IPS-20b (cell line): ENCODE data around the gene PDZD8.
"Not testable (repeated sequence)": the region's sequence is repeated elsewhere in the genome, so short reads cannot be mapped to it uniquely, and the experiment has no call there.

Experiments used
- H3K27ac ChIP-seq: one replicate; pipeline ENCODE4 v1.5.1; 2013; ENCODE audit warnings: low read length
- H3K27me3 ChIP-seq: 2 replicates; pipeline ENCODE4 v1.6.1; 2013; ENCODE audit warnings: mild to moderate bottlenecking, low read length, inconsistent platforms; ENCODE audit not compliant: insufficient read depth
- H3K36me3 ChIP-seq: 2 replicates; pipeline ENCODE4 v1.6.1; 2013; ENCODE audit warnings: low read depth, mild to moderate bottlenecking, inconsistent platforms, low read length, moderate library complexity; ENCODE audit not compliant: insufficient read depth
- H3K4me1 ChIP-seq: 2 replicates; pipeline ENCODE4 v1.6.1; 2013; ENCODE audit warnings: mild to moderate bottlenecking, control low read depth, inconsistent platforms, low read length, moderate library complexity; ENCODE audit not compliant: insufficient read depth
- H3K4me3 ChIP-seq: 2 replicates; pipeline ENCODE4 v1.5.1; 2013; ENCODE audit warnings: mild to moderate bottlenecking, low read length, inconsistent platforms
- H3K9ac ChIP-seq: 2 replicates; pipeline ENCODE4 v1.6.1; 2013; ENCODE audit warnings: low read depth, mild to moderate bottlenecking, inconsistent platforms, low read length, moderate library complexity
- H3K9me3 ChIP-seq: 2 replicates; pipeline ENCODE4 v1.6.1; 2013; ENCODE audit warnings: mild to moderate bottlenecking, low read depth, low read length, inconsistent platforms; ENCODE audit not compliant: insufficient read depth

The PDZD8 gene

GRCh38 chr10:117248750-117249465 lies 126.3 kb downstream of the PDZD8 start:
- H3K27ac ChIP-seq, result no peak overlapping the region
- H3K9me3 ChIP-seq, result no peaks in the 10 kb centered on the region
- H3K27me3 ChIP-seq, result peaks cover 21% of the 10 kb centered on the region; the same call in 1 of the 2 replicates
- H3K4me1 ChIP-seq, result no peaks in the 10 kb centered on the region; the same call in 1 of the 2 replicates
- H3K36me3 ChIP-seq, result no peaks in the 10 kb centered on the region
- H3K9ac ChIP-seq, result no peak overlapping the region
- no peak overlapping the region for H3K4me3 ChIP-seq

DNA sequence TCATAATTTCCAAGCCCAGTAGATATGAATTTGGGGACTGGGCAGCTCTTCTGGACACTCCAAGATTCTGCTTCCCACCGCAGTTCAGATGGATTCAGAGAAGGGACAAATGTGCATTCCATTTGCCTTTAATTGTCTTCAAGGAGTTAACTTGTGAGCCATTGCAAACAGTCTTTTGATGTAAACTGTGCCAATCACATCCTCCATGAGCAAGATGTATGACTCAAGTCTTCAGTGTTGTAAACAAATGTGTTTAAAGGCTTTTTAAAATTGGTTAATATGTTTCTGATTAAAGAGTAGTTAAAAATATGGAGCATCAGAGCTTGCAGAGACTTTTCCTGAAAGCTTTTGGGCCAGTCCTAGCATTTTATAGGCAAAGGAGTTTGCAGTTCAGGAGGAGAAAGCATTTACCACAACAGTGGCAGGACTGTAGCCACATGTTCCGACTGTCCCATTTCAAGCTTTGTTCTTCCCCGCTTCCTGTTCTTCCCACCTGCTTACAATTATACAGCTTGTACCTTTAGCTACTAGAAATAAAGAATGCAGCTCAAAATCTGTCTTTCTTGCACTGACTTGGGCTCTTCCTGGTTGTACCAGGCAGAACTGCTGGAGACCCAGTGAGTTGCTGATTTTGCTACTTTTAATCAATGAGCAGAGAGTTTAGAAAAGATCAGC lies 128.1 kb downstream of the PDZD8 start:
- no peaks in the 10 kb centered on the region; the same call in 1 of the 2 replicates for H3K4me1 ChIP-seq
- no peak overlapping the region for H3K9ac ChIP-seq
- no peak overlapping the region for H3K4me3 ChIP-seq
- H3K27ac ChIP-seq, result no peak overlapping the region
- no peaks in the 10 kb centered on the region for H3K9me3 ChIP-seq
- peaks cover 39% of the 10 kb centered on the region for H3K27me3 ChIP-seq
- no peaks in the 10 kb centered on the region for H3K36me3 ChIP-seq

- Histone ChIP-seq H3K9ac (no peak overlapping the region), H3K4me1 (no peaks in the 10 kb centered on the region), H3K27ac (no peak overlapping the region), H3K4me3 (no peak overlapping the region), H3K27me3 (peaks cover 61% of the 10 kb centered on the region), H3K9me3 (no peaks in the 10 kb centered on the region), H3K36me3 (no peaks in the 10 kb centered on the region)
Observed at GRCh38 chr10:117242463-117242832, 132.8 kb downstream of the PDZD8 start.

DNA sequence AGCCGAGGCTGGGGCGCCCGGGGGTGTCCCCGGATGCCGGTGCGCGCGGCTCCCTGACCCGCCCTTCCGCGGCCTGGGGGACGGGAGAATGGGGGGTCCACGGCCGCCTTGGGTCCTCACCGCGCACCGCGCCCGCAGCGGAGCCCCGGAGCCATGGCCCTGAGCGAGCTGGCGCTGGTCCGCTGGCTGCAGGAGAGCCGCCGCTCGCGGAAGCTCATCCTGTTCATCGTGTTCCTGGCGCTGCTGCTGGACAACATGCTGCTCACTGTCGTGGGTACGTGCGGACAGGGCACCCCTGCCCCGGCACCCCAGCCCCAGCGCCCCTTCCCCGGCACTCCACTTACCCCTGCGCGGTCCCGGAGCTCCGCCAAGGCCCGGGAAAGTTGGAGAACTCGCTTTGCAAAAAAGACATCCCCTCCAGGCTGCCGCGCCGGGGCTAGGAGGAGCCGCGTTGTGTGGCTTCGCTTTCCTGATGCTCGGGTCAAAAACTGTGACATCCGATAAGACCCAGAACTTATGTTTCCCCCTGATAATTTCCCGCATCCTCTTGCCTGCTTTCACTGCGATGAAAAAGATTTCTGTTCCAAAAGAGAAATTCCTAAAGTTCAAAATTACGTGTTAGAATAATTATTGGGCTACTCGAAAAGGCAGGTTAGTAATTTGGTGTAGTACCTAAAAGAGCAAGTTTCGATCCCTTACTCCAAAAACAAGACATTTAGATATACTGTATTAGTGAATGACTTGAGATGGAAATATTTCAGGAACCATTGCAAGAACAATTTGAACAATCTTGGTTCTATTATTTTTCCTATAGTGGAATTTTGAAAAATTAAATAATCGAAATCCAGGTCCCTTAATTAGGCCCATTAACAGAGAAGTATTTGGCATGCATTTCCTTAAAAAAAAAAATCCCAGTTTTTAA lies 133.4 kb downstream of the PDZD8 start:
- Histone ChIP-seq H3K9me3 (no peaks in the 10 kb centered on the region), H3K27me3 (peaks cover 61% of the 10 kb centered on the region), H3K4me1 (no peaks in the 10 kb centered on the region), H3K27ac (no peak overlapping the region), H3K36me3 (no peaks in the 10 kb centered on the region), H3K4me3 (peak overlapping the region; percentile 75; the same call in 1 of the 2 replicates), H3K9ac (no peak overlapping the region)

- no peak within 1 kb of the TSS for H3K27ac ChIP-seq
- H3K4me1 ChIP-seq, result no peaks in the 10 kb centered on the region
- H3K9ac ChIP-seq, result peak within 1 kb of the TSS; percentile 41; the same call in 1 of the 2 replicates
- H3K9me3 ChIP-seq, result no peaks in the 10 kb centered on the region
- peaks cover 63% of the 10 kb centered on the region for H3K27me3 ChIP-seq
- H3K4me3 ChIP-seq, result peak within 1 kb of the TSS; percentile 75
- H3K36me3 ChIP-seq, result no peaks in the 10 kb centered on the region
Observed at GRCh38 chr10:117240621-117241529, 134.4 kb downstream of the PDZD8 start, which contains the start of gene SLC18A2. Gene SLC18A2 (plus strand): TSS chr10:117241114. CDS start chr10:117241694, 580 bp downstream.

- peak overlapping the region; percentile 75 for H3K4me3 ChIP-seq
- peak overlapping the region; percentile 41; the same call in 1 of the 2 replicates for H3K9ac ChIP-seq
- no peaks in the 10 kb centered on the region for H3K9me3 ChIP-seq
- H3K27ac ChIP-seq, result no peak overlapping the region
- H3K36me3 ChIP-seq, result no peaks in the 10 kb centered on the region
- no peaks in the 10 kb centered on the region for H3K4me1 ChIP-seq
- H3K27me3 ChIP-seq, result peaks cover 67% of the 10 kb centered on the region
Observed at GRCh38 chr10:117239721-117240620, 135.3 kb downstream of the PDZD8 start.

GRCh38 chr10:117239051-117239450 lies 136.2 kb downstream of the PDZD8 start:
- Histone ChIP-seq H3K4me1 (no peaks in the 10 kb centered on the region), H3K27ac (no peak overlapping the region), H3K27me3 (peaks cover 57% of the 10 kb centered on the region), H3K9ac (no peak overlapping the region), H3K4me3 (no peak overlapping the region), H3K9me3 (no peaks in the 10 kb centered on the region), H3K36me3 (no peaks in the 10 kb centered on the region)

DNA sequence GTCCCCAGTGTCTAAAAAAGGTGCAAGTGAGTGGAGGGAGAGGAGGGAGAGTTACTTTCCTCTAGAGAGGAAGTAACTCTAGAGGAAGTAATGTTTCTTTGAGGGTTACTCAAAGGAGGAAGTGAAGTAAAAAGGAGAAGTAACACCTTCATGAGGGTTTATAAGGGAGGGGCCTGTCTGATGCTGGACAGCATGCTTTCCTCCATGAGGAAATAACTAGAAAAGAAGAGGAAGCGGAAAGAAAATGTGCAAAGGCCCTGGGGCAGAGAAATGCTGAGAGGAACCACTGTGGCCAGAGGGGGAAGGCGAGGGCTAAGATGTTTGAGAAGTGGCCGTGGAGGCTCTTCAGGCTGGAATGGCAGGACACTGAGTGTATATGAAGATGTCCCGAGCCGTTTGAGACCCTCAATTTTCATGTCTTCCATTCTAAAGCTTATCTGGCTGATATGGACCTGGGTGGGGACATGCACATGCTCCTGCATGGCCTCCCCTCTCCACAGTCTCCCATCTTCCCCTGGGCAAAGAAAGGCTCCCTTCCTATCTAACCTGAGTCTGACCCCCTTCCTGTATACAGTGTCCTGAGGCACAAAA lies 137.7 kb downstream of the PDZD8 start:
- H3K27ac ChIP-seq, result no peak overlapping the region
- H3K36me3 ChIP-seq, result no peaks in the 10 kb centered on the region
- H3K4me1 ChIP-seq, result no peaks in the 10 kb centered on the region
- H3K9me3 ChIP-seq, result no peaks in the 10 kb centered on the region
- H3K4me3 ChIP-seq, result no peak overlapping the region
- H3K27me3 ChIP-seq, result peaks cover 42% of the 10 kb centered on the region
- H3K9ac ChIP-seq, result no peak overlapping the region

- H3K36me3 ChIP-seq, H3K4me3 ChIP-seq, H3K27me3 ChIP-seq, H3K9me3 ChIP-seq, H3K27ac ChIP-seq, H3K9ac ChIP-seq, H3K4me1 ChIP-seq: not testable (repeated sequence)
Observed at GRCh38 chr10:117230107-117230506, 145.1 kb downstream of the PDZD8 start.

DNA sequence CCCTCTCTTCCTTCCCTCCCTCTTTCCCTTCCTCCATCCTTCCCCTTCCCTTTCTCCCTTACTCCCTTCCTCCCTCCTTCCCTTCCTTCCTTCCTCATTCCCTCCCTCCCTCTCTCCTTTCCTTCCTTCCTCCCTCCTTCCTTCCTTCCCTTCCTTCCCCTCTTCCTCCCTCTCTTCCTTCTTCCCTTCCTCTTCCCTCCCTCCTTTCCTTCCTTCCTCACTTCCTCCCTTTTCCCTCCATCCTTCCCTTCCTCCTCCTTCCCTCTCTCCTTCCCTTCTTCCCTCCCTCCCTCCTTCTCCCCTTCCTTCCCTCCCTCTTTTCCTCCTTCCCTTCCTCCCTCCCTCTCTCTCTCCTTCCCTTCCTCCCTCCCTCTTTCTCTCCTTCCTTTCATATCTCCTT lies 147.0 kb downstream of the PDZD8 start:
- peaks cover 4% of the 10 kb centered on the region; the same call in 1 of the 2 replicates for H3K27me3 ChIP-seq
- H3K27ac ChIP-seq, result no peak overlapping the region
- H3K4me3 ChIP-seq, result no peak overlapping the region
- no peaks in the 10 kb centered on the region for H3K9me3 ChIP-seq
- H3K36me3 ChIP-seq, result no peaks in the 10 kb centered on the region
- no peak overlapping the region for H3K9ac ChIP-seq
- H3K4me1 ChIP-seq, result no peaks in the 10 kb centered on the region
